Ovary (tissue), 3 donors: ENCODE results near the gene SLC44A1.

Source experiments
- EP300 ChIP-seq: sonication (generic); formaldehyde crosslinking; IDR thresholded peaks from one replicate; pipeline ENCODE4 v1.6.1; 2017; ENCODE audit warnings: antibody characterized with exemption
- POLR2A ChIP-seq: fragments of 450-650 bp; IDR thresholded peaks from one replicate; pipeline ENCODE4 v1.6.1; 2017; ENCODE audit warnings: antibody characterized with exemption, mild to moderate bottlenecking, moderate library complexity
- TF ChIP-seq, protein P1 (sequence below), 3 donors: fragments of 450-650 bp in 2 of 3; fragments of 200-600 bp in 1 of 3; IDR thresholded peaks; one replicate each; pipeline versions ENCODE4 v1.5.1 to v1.8.0; 2016 to 2022; ENCODE audit warnings: antibody characterized with exemption in 3 of 3, mild to moderate bottlenecking in 1 of 3
- donor health status: DM: no; HTN: no; CAD: no.

- TF ChIP-seq, protein P1, sequence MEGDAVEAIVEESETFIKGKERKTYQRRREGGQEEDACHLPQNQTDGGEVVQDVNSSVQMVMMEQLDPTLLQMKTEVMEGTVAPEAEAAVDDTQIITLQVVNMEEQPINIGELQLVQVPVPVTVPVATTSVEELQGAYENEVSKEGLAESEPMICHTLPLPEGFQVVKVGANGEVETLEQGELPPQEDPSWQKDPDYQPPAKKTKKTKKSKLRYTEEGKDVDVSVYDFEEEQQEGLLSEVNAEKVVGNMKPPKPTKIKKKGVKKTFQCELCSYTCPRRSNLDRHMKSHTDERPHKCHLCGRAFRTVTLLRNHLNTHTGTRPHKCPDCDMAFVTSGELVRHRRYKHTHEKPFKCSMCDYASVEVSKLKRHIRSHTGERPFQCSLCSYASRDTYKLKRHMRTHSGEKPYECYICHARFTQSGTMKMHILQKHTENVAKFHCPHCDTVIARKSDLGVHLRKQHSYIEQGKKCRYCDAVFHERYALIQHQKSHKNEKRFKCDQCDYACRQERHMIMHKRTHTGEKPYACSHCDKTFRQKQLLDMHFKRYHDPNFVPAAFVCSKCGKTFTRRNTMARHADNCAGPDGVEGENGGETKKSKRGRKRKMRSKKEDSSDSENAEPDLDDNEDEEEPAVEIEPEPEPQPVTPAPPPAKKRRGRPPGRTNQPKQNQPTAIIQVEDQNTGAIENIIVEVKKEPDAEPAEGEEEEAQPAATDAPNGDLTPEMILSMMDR (IDR thresholded peaks at IDR 0.05) = no peak
- TF ChIP-seq POLR2A (no peak), EP300 (no peak)
Measured at GRCh38 chr9:105359892-105360291, 115.4 kb downstream of the SLC44A1 start.
